GM19328 (cell line): ENCODE data around the gene FOXP1.

Experiments used
- ATAC-seq: cut with Tn5 transposase; IDR thresholded peaks from one replicate; pipeline ENCODE4 v1.9.1; 2021; ENCODE audit warnings: mild to moderate bottlenecking, moderate library complexity; ENCODE audit not compliant: unreplicated experiment

The FOXP1 gene

GRCh38 chr3:71565316-71565715 lies 18.2 kb downstream of the FOXP1 start:
- no peak for ATAC-seq

GRCh38 chr3:71564361-71564760 lies 19.2 kb downstream of the FOXP1 start:
- ATAC-seq: peak; percentile 11

- ATAC-seq: peak; percentile 85
Observed at GRCh38 chr3:71563827-71564226, 19.7 kb downstream of the FOXP1 start.

- no peak for ATAC-seq
Observed at GRCh38 chr3:71562938-71563337, 20.6 kb downstream of the FOXP1 start.

GRCh38 chr3:71560665-71561064 lies 22.9 kb downstream of the FOXP1 start:
- ATAC-seq: no peak

- no peak for ATAC-seq
Observed at GRCh38 chr3:71559578-71560162, 23.9 kb downstream of the FOXP1 start.

- no peak for ATAC-seq
Observed at GRCh38 chr3:71559021-71559420, 24.5 kb downstream of the FOXP1 start.

- ATAC-seq: no peak
Observed at GRCh38 chr3:71554649-71555048, 28.9 kb downstream of the FOXP1 start.

GRCh38 chr3:71551311-71551919 lies 32.1 kb downstream of the FOXP1 start:
- no peak for ATAC-seq

GRCh38 chr3:71549951-71550350 lies 33.6 kb downstream of the FOXP1 start:
- no peak for ATAC-seq

- ATAC-seq: no peak
Observed at GRCh38 chr3:71548705-71549384, 34.7 kb downstream of the FOXP1 start.

- ATAC-seq: no peak
Observed at GRCh38 chr3:71547249-71548198, 36.0 kb downstream of the FOXP1 start.

- no peak for ATAC-seq
Observed at GRCh38 chr3:71546821-71547220, 36.7 kb downstream of the FOXP1 start.

- no peak for ATAC-seq
Observed at GRCh38 chr3:71545330-71545729, 38.2 kb downstream of the FOXP1 start.

GRCh38 chr3:71543371-71544016 lies 40.0 kb downstream of the FOXP1 start:
- ATAC-seq: no peak

- ATAC-seq: no peak
Observed at GRCh38 chr3:71542521-71543370, 40.8 kb downstream of the FOXP1 start.

- no peak for ATAC-seq
Observed at GRCh38 chr3:71541313-71541712, 42.2 kb downstream of the FOXP1 start.

- no peak for ATAC-seq
Observed at GRCh38 chr3:71537211-71537611, 46.3 kb downstream of the FOXP1 start.

- no peak for ATAC-seq
Observed at GRCh38 chr3:71536376-71536965, 47.1 kb downstream of the FOXP1 start.
